Thoracic aorta (tissue), 2 donors: Measurements from ENCODE around the gene LBX2. TPM values are rescaled to one million over a fixed set of nuclear protein-coding genes. Genes with fewer than 3 reads are reported as not detected.

ENCODE experiments used
- ATAC-seq: fragments of 150-250 bp; one replicate; pipeline ENCODE4 v1.8.0; 2017; ENCODE audit warnings: low read depth; ENCODE audit not compliant: insufficient number of reproducible peaks, low FRiP score
- DNase-seq: peaks from one replicate; pipeline ENCODE4 v3.0.0-alpha.2; 2020; ENCODE audit warnings: low spot score
- H3K27ac ChIP-seq, 2 donors: fragments of 200-600 bp; sonication (generic); 1 replicate in 1 of 2; 2 replicates in 1 of 2; pipeline ENCODE4 v1.5.1; 2016; ENCODE audit warnings: mild to moderate bottlenecking in 2 of 2, moderate library complexity in 2 of 2
- H3K27me3 ChIP-seq: fragments of 200-600 bp; sonication (generic); replicated peaks from 2 replicates; pipeline ENCODE4 v1.6.0; 2016; ENCODE audit warnings: mild to moderate bottlenecking; ENCODE audit not compliant: insufficient read depth
- H3K36me3 ChIP-seq: fragments of 200-600 bp; sonication (generic); one replicate; pipeline ENCODE4 v1.5.1; 2016
- H3K4me1 ChIP-seq, 2 donors: fragments of 200-600 bp; sonication (generic); 1 replicate in 1 of 2; 2 replicates in 1 of 2; pipeline versions ENCODE4 v1.5.1 to v1.6.0; 2016; ENCODE audit warnings: low read depth in 2 of 2, mild to moderate bottlenecking in 1 of 2; ENCODE audit not compliant: control insufficient read depth in 1 of 2
- H3K4me3 ChIP-seq: fragments of 200-600 bp; sonication (generic); 2 replicates; pipeline ENCODE4 v1.5.1; 2016; ENCODE audit warnings: mild to moderate bottlenecking
- H3K9me3 ChIP-seq: fragments of 200-600 bp; sonication (generic); 2 replicates; pipeline ENCODE4 v1.5.1; 2016
- CTCF ChIP-seq: fragments of 200-600 bp; sonication (generic); IDR thresholded peaks from one replicate; pipeline ENCODE4 v1.5.1; 2019; ENCODE audit warnings: antibody characterized with exemption
- total RNA-seq, 2 donors: library from RNA; depleted of rRNA; stranded (reverse); fragments of >200 nt; gene quantifications; one replicate each; pipeline versions ENCODE4 v1.1.0 to v1.2.3, GENCODE V29; 2016

The LBX2 gene
- total RNA-seq, 2 donors from 2014 or later: 0.54 to 0.71 TPM

- ATAC-seq (peak; percentile 87), DNase-seq (peak; percentile 94)
- Histone ChIP-seq H3K36me3 (peaks cover 34% of the 10 kb centered on the region), H3K4me1 (peaks cover 14 to 27% of the 10 kb centered on the region in 2 donors), H3K4me3 (peak within 1 kb of the TSS; percentile 100), H3K27ac (peak within 1 kb of the TSS; percentile 81), H3K27me3 (no peaks in the 10 kb centered on the region), H3K9me3 (no peaks in the 10 kb centered on the region)
- TF ChIP-seq CTCF: no peak
These were observed 30.2 kb upstream of the LBX2 start, which contains the start of the genes AUP1 and HTRA2 for GRCh38 chr2:74529357-74530238. AUP1 (minus strand) TSS chr2:74529706; CDS start chr2:74529629, 77 bp downstream. HTRA2 (plus strand) TSS chr2:74529933; CDS start chr2:74530007, 74 bp downstream.

GRCh38 chr2:74528600-74529356 is 29.4 kb upstream of the LBX2 start:
- no peak for ATAC-seq
- H3K36me3 ChIP-seq: peaks cover 31% of the 10 kb centered on the region

GRCh38 chr2:74527741-74528140 is 28.3 kb upstream of the LBX2 start:
- no peak overlapping the region for H3K27ac ChIP-seq
- peaks cover 21% of the 10 kb centered on the region for H3K36me3 ChIP-seq
- ATAC-seq (no peak), DNase-seq (no peak)
- no peak for TF ChIP-seq CTCF
- no peaks in the 10 kb centered on the region for H3K27me3 ChIP-seq
- H3K9me3 ChIP-seq: no peaks in the 10 kb centered on the region
- H3K4me3 ChIP-seq: no peak overlapping the region
- peaks cover 14 to 27% of the 10 kb centered on the region in 2 donors for H3K4me1 ChIP-seq

More at GRCh38 chr2:74528600-74529356, 29.4 kb upstream of the LBX2 start:
- Histone ChIP-seq H3K27me3 (no peaks in the 10 kb centered on the region), H3K27ac (peak overlapping the region; percentile 81), H3K4me1 (peaks cover 14 to 27% of the 10 kb centered on the region in 2 donors), H3K4me3 (peak overlapping the region; percentile 100), H3K9me3 (no peaks in the 10 kb centered on the region)
- TF ChIP-seq CTCF: no peak
- no peak for DNase-seq

- no peak for DNase-seq
- no peaks in the 10 kb centered on the region for H3K9me3 ChIP-seq
- peaks cover 19% of the 10 kb centered on the region for H3K36me3 ChIP-seq
- no peaks in the 10 kb centered on the region for H3K27me3 ChIP-seq
- no peak overlapping the region for H3K4me3 ChIP-seq
- peaks cover 14 to 27% of the 10 kb centered on the region in 2 donors for H3K4me1 ChIP-seq
- H3K27ac ChIP-seq: no peak overlapping the region
- TF ChIP-seq CTCF: no peak
- no peak for ATAC-seq
These were observed 27.3 kb upstream of the LBX2 start for GRCh38 chr2:74526649-74527230.
